ENCODE data around the gene SLC16A5. TPM values are rescaled to one million over a fixed set of nuclear protein-coding genes. Genes with fewer than 3 reads are reported as not detected.

The SLC16A5 gene
- total RNA-seq, 1 experiment from 2014 or later, result 17.1 TPM

GRCh38 chr17:75115555-75115954, 27.8 kb downstream of the SLC16A5 start:
- H3T11ph ChIP-seq (ENCODE audit: low read length), result no peak overlapping the region
- H4K91ac ChIP-seq (ENCODE audit: insufficient read length, low read depth, low read length), result no peak overlapping the region
- H2BK15ac ChIP-seq (ENCODE audit: low read depth, low read length), result no peak overlapping the region
- no peaks in the 10 kb centered on the region for H3K23me2 ChIP-seq (ENCODE audit: insufficient read length, low read depth, low read length, poor library complexity, severe bottlenecking)
- H3K27ac Mint-ChIP-seq, result peak overlapping the region in 1 of 3 experiments; percentile 70; a peak in 1 of 7 replicates
- H3K27ac ChIP-seq (ENCODE audit: insufficient read length, low read depth, low read length), result no peak overlapping the region
- H3K18ac ChIP-seq (ENCODE audit: insufficient read length, low read depth, low read length), result no peak overlapping the region
- H3K14ac ChIP-seq (ENCODE audit: insufficient read depth, low read length), result no peak overlapping the region
- DNase-seq, result no peak
- no peak overlapping the region for H3K4me2 ChIP-seq (ENCODE audit: insufficient read depth, insufficient read length, low read length)
- H4K5ac ChIP-seq (ENCODE audit: insufficient read length, low read depth, low read length), result no peak overlapping the region
- H2BK20ac ChIP-seq (ENCODE audit: low read depth, low read length, poor library complexity, severe bottlenecking), result no peak overlapping the region
- no peak overlapping the region for H3K4ac ChIP-seq (ENCODE audit: low read depth, low read length)
- H2AK5ac ChIP-seq (ENCODE audit: insufficient read length, low read length), result no peak overlapping the region
- H3K9me3 ChIP-seq (ENCODE audit: control insufficient read depth, low read depth, low read length), result no peaks in the 10 kb centered on the region
- no peak overlapping the region for H4K8ac ChIP-seq (replicated peaks; ENCODE audit: insufficient read length, low read depth, low read length)
- no peaks in the 10 kb centered on the region for H3K9me3 Mint-ChIP-seq
- no peak overlapping the region for H2BK5ac ChIP-seq (ENCODE audit: insufficient read length, low read length)
- H3K4me1 Mint-ChIP-seq, result peaks cover 12% of the 10 kb centered on the region in 2 experiments
- no peaks in the 10 kb centered on the region for H3K4me1 ChIP-seq (ENCODE audit: insufficient read depth, low read length)
- peaks cover 10 to 44% (median 27%) of the 10 kb centered on the region in 3 experiments; a peak in 6 of 7 replicates for H3K36me3 Mint-ChIP-seq (ENCODE audit: insufficient read depth in 1 of 3, low read depth in 3 of 3)
- no peaks in the 10 kb centered on the region for H4K20me1 ChIP-seq (ENCODE audit: control insufficient read depth, insufficient read depth, insufficient read length)
- H3K79me1 ChIP-seq (ENCODE audit: insufficient read depth, low read depth, low read length, poor library complexity, severe bottlenecking), result peaks cover 6% of the 10 kb centered on the region
- H3K9ac ChIP-seq (ENCODE audit: extremely low read depth, insufficient read length, low read length), result no peak overlapping the region
- TF ChIP-seq, protein P1, sequence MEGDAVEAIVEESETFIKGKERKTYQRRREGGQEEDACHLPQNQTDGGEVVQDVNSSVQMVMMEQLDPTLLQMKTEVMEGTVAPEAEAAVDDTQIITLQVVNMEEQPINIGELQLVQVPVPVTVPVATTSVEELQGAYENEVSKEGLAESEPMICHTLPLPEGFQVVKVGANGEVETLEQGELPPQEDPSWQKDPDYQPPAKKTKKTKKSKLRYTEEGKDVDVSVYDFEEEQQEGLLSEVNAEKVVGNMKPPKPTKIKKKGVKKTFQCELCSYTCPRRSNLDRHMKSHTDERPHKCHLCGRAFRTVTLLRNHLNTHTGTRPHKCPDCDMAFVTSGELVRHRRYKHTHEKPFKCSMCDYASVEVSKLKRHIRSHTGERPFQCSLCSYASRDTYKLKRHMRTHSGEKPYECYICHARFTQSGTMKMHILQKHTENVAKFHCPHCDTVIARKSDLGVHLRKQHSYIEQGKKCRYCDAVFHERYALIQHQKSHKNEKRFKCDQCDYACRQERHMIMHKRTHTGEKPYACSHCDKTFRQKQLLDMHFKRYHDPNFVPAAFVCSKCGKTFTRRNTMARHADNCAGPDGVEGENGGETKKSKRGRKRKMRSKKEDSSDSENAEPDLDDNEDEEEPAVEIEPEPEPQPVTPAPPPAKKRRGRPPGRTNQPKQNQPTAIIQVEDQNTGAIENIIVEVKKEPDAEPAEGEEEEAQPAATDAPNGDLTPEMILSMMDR (conservative IDR thresholded peaks at IDR 0.05), result no peak
- no peak overlapping the region for H3K23ac ChIP-seq (ENCODE audit: insufficient read length, low read depth, low read length)
- no peaks in the 10 kb centered on the region; the same call in 1 of the 2 replicates for H3K27me3 Mint-ChIP-seq (ENCODE audit: low read depth)
- H3K27me3 ChIP-seq (ENCODE audit: insufficient read depth, low read length), result no peaks in the 10 kb centered on the region
- H3K56ac ChIP-seq (ENCODE audit: insufficient read length, low read depth, low read length), result no peak overlapping the region
- H3K4me3 Mint-ChIP-seq, result no peak overlapping the region
- no peak overlapping the region for H2AFZ ChIP-seq (ENCODE audit: low read length)
- no peak overlapping the region for H2BK12ac ChIP-seq (ENCODE audit: insufficient read length, low read depth, low read length)
- no peak overlapping the region for H2BK120ac ChIP-seq (ENCODE audit: low read depth, low read length, poor library complexity, severe bottlenecking)
- no peaks in the 10 kb centered on the region for H3K79me2 ChIP-seq (ENCODE audit: insufficient read depth, low read length)
